SK-N-SH (cell line): ENCODE data around the gene FAM110A. TPM values are rescaled to one million over a fixed set of nuclear protein-coding genes. Genes with fewer than 3 reads are reported as not detected.

Source experiments
- CTCF ChIA-PET: fragments of 300-600, 350-600 bp; formaldehyde crosslinking; extraction: SDS; loops from one replicate; lab custom pipeline; 2021; lab: Yijun Ruan, JAX
- POLR2A ChIA-PET: fragments of 350-600 bp; sonication (Branson Sonifier 250); formaldehyde crosslinking; extraction: SDS; loops from one replicate; lab custom pipeline; 2020; ENCODE audit warnings: antibody characterized with exemption, inconsistent platforms; lab: Yijun Ruan, JAX
- DNase-seq: peaks from one replicate; pipeline ENCODE4 v3.0.0; 2012
- H2AFZ ChIP-seq: fragments of 200-600 bp; sonication (generic); 2 replicates; pipeline ENCODE4 v1.8.1; 2016; ENCODE audit warnings: antibody characterized with exemption, mild to moderate bottlenecking, low read depth
- H3F3A ChIP-seq: fragments of 200-600 bp; sonication (generic); replicated peaks from 2 replicates; pipeline ENCODE3; 2016; ENCODE audit warnings: antibody characterized with exemption, mild to moderate bottlenecking; ENCODE audit not compliant: insufficient read depth
- H3K27ac ChIP-seq, 2 experiments: fragments of 200-500 bp in 1 of 2; fragments of 200-600 bp in 1 of 2; sonication (Bioruptor generic) in 1 of 2; sonication (generic), shearing (Covaris generic) in 1 of 2; 2 replicates each; pipeline versions ENCODE4 v1.5.1 to v1.6.1; 2014 to 2016; ENCODE audit warnings: low read depth in 2 of 2, inconsistent platforms in 1 of 2, low read length in 1 of 2, mild to moderate bottlenecking in 1 of 2, mixed read lengths in 1 of 2
- H3K27me3 ChIP-seq: fragments of 200-600 bp; sonication (generic), shearing (Covaris generic); 2 replicates; pipeline ENCODE4 v1.6.1; 2016; ENCODE audit warnings: mixed run types; ENCODE audit not compliant: insufficient read depth
- H3K36me3 ChIP-seq, 2 experiments: fragments of 200-500 bp in 1 of 2; fragments of 200-600 bp in 1 of 2; sonication (Bioruptor generic) in 1 of 2; sonication (generic) in 1 of 2; replicated peaks in 1 of 2; 2 replicates each; pipeline versions ENCODE3 to v1.5.1; 2014 to 2016; ENCODE audit warnings: low read length in 1 of 2, mild to moderate bottlenecking in 1 of 2; ENCODE audit not compliant: insufficient read depth in 2 of 2, control insufficient read depth in 1 of 2
- H3K4me1 ChIP-seq, 2 experiments: fragments of 200-500 bp in 1 of 2; fragments of 200-600 bp in 1 of 2; sonication (Bioruptor generic) in 1 of 2; sonication (generic), shearing (Covaris generic) in 1 of 2; 2 replicates each; pipeline versions ENCODE4 v1.5.1 to v1.6.1; 2014 to 2016; ENCODE audit warnings: low read depth in 1 of 2, low read length in 1 of 2, mixed run types in 1 of 2; ENCODE audit not compliant: insufficient read depth in 2 of 2, control insufficient read depth in 1 of 2
- H3K4me2 ChIP-seq: fragments of 200-600 bp; sonication (generic), shearing (Covaris generic); 2 replicates; pipeline ENCODE4 v1.6.1; 2017; ENCODE audit warnings: mixed run types
- H3K4me3 ChIP-seq, 2 experiments: fragments of 200-500 bp in 1 of 2; fragments of 200-600 bp in 1 of 2; sonication (Bioruptor generic) in 1 of 2; sonication (generic), shearing (Covaris generic) in 1 of 2; 2 replicates each; pipeline versions ENCODE4 v1.5.1 to v1.8.1; 2014 to 2016; ENCODE audit warnings: low read depth in 2 of 2, inconsistent platforms in 1 of 2, low read length in 1 of 2, mild to moderate bottlenecking in 1 of 2, mixed read lengths in 1 of 2, moderate library complexity in 1 of 2
- H3K79me2 ChIP-seq: fragments of 200-600 bp; sonication (generic); 2 replicates; pipeline ENCODE4 v1.8.1; 2017; ENCODE audit warnings: mild to moderate bottlenecking; ENCODE audit not compliant: insufficient read depth
- H3K9ac ChIP-seq: fragments of 200-600 bp; sonication (generic); 2 replicates; pipeline ENCODE4 v1.6.1; 2017; ENCODE audit warnings: mixed run types
- H3K9me2 ChIP-seq: fragments of 200-600 bp; sonication (generic); 2 replicates; pipeline ENCODE4 v1.6.1; 2017; ENCODE audit warnings: mixed run types
- H3K9me3 ChIP-seq: fragments of 200-600 bp; sonication (generic); 2 replicates; pipeline ENCODE4 v1.6.1; 2017; ENCODE audit warnings: mixed run types, mild to moderate bottlenecking, moderate library complexity
- H4K20me1 ChIP-seq: fragments of 200-600 bp; sonication (generic); 2 replicates; pipeline ENCODE4 v1.6.1; 2017; ENCODE audit warnings: mild to moderate bottlenecking, mixed run types; ENCODE audit not compliant: insufficient read depth
- CHD2 ChIP-seq: fragments of 150-350 bp; IDR thresholded peaks from 2 replicates; pipeline ENCODE4 v1.6.1; 2018; ENCODE audit warnings: low read length; ENCODE audit not compliant: partially characterized antibody
- FOXM1 ChIP-seq: IDR thresholded peaks from 2 replicates; pipeline ENCODE4 v1.4.0; 2012; ENCODE audit warnings: low read depth, mild to moderate bottlenecking
- MAX ChIP-seq: IDR thresholded peaks from 2 replicates; pipeline ENCODE4 v1.4.0; 2012; ENCODE audit warnings: low read depth
- MEF2A ChIP-seq: IDR thresholded peaks from 2 replicates; pipeline ENCODE4 v1.4.0; 2012; ENCODE audit warnings: low read depth, borderline replicate concordance
- NFIC ChIP-seq: IDR thresholded peaks from 2 replicates; pipeline ENCODE4 v1.4.0; 2012; ENCODE audit warnings: borderline replicate concordance
- POLR2AphosphoS5 ChIP-seq: IDR thresholded peaks from 2 replicates; pipeline ENCODE4 v1.6.1; 2012; ENCODE audit warnings: low read depth, low read length
- RAD21 ChIP-seq: IDR thresholded peaks from 2 replicates; pipeline ENCODE4 v1.6.1; 2012; ENCODE audit warnings: mild to moderate bottlenecking, low read length
- RCOR1 ChIP-seq: fragments of 150-350 bp; IDR thresholded peaks from 2 replicates; pipeline ENCODE4 v1.6.1; 2017; ENCODE audit warnings: antibody characterized with exemption, low read length
- REST ChIP-seq: IDR thresholded peaks from 2 replicates; pipeline ENCODE4 v1.6.1; 2012; ENCODE audit warnings: mild to moderate bottlenecking, low read depth, low read length, moderate library complexity
- SIN3A ChIP-seq: IDR thresholded peaks from 2 replicates; pipeline ENCODE4 v1.6.1; 2012; ENCODE audit warnings: low read depth, mild to moderate bottlenecking, low read length, moderate library complexity, borderline replicate concordance
- TAF1 ChIP-seq: IDR thresholded peaks from 2 replicates; pipeline ENCODE4 v1.6.1; 2012; ENCODE audit warnings: low read depth, mild to moderate bottlenecking, low read length, moderate library complexity, borderline replicate concordance
- WGBS: methylation state at CpG from one replicate; pipeline ENCODE4 v1.1.6; 2017; ENCODE audit warnings: low lambda C conversion rate; 5-methylcytosine and 5-hydroxymethylcytosine counted together
- polyA plus RNA-seq, 3 experiments: library from polyadenylated mRNA; depleted of rRNA; stranded (reverse); fragments of >200 nt; gene quantifications; 2 replicates each; pipeline ENCODE4 v1.2.3, GENCODE V29; 2012
- TF ChIP-seq, protein P1 (sequence below): fragments of 150-350 bp; IDR thresholded peaks from 2 replicates; pipeline ENCODE4 v1.6.1; 2016; ENCODE audit warnings: mild to moderate bottlenecking, low read depth, low read length

Gene FAM110A
- polyA plus RNA-seq, 1 of the 3 experiments (the other 2 are of a cell fraction): 3.8 TPM

- no peaks in the 10 kb centered on the region for H3K4me1 ChIP-seq
- CTCF ChIA-PET: interaction anchor here (1.1 kb wide), 1 partner anchor 20 kb away, joined by 3 read pairs; no protein-coding TSS in a partner anchor
- 24% methylated on average over 5 of the region's 5 CpGs for WGBS
Observed at GRCh38 chr20:869606-870005, 36.1 kb downstream of the FAM110A start.

More at GRCh38 chr20:869606-870005, 36.1 kb downstream of the FAM110A start:
- H3K27me3 ChIP-seq: no peaks in the 10 kb centered on the region
- TF ChIP-seq TAF1: no peak
- no peak for TF ChIP-seq SIN3A
- TF ChIP-seq NFIC: no peak
- TF ChIP-seq, protein P1, sequence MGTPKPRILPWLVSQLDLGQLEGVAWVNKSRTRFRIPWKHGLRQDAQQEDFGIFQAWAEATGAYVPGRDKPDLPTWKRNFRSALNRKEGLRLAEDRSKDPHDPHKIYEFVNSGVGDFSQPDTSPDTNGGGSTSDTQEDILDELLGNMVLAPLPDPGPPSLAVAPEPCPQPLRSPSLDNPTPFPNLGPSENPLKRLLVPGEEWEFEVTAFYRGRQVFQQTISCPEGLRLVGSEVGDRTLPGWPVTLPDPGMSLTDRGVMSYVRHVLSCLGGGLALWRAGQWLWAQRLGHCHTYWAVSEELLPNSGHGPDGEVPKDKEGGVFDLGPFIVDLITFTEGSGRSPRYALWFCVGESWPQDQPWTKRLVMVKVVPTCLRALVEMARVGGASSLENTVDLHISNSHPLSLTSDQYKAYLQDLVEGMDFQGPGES: no peak
- no peak for TF ChIP-seq CHD2
- TF ChIP-seq RAD21: no peak
- TF ChIP-seq MEF2A: no peak
- no peak for TF ChIP-seq MAX
- no peak for TF ChIP-seq FOXM1
- TF ChIP-seq POLR2AphosphoS5: no peak
- TF ChIP-seq RCOR1: no peak
- no peak for TF ChIP-seq REST
- no peaks in the 10 kb centered on the region for H3K36me3 ChIP-seq
- no peaks in the 10 kb centered on the region for H3K9me2 ChIP-seq
- no peaks in the 10 kb centered on the region for H3K79me2 ChIP-seq
- H4K20me1 ChIP-seq: no peaks in the 10 kb centered on the region
- no peak overlapping the region for H2AFZ ChIP-seq
- no peak overlapping the region for H3K4me3 ChIP-seq
- no peaks in the 10 kb centered on the region for H3F3A ChIP-seq
- H3K27ac ChIP-seq: no peak overlapping the region
- POLR2A ChIA-PET: no interaction called here
- DNase-seq: no peak
- H3K9me3 ChIP-seq: no peaks in the 10 kb centered on the region
- no peak overlapping the region for H3K9ac ChIP-seq
- H3K4me2 ChIP-seq: no peak overlapping the region
